IMR-90 (cell line): ENCODE measurements around the gene SWI5.

Experiments
- CEBPB ChIP-seq: IDR thresholded peaks from 2 replicates; pipeline ENCODE4 v1.6.1; 2012; ENCODE audit warnings: low read depth, low read length, improper control_type of control experiment
- FOS ChIP-seq: fragments of 150-350 bp; IDR thresholded peaks from 2 replicates; pipeline ENCODE4 v1.6.1; 2016; ENCODE audit warnings: low read depth, low read length
- MAFK ChIP-seq: IDR thresholded peaks from 2 replicates; pipeline ENCODE4 v1.6.1; 2012; ENCODE audit warnings: low read depth, low read length, improper control_type of control experiment
- MAZ ChIP-seq: IDR thresholded peaks from 2 replicates; pipeline ENCODE4 v1.6.1; 2012; ENCODE audit warnings: low read depth, mild to moderate bottlenecking, low read length, improper control_type of control experiment, moderate library complexity, borderline replicate concordance
- MXI1 ChIP-seq: IDR thresholded peaks from 2 replicates; pipeline ENCODE4 v1.6.1; 2012; ENCODE audit warnings: low read depth, mild to moderate bottlenecking, low read length, moderate library complexity, borderline replicate concordance
- NFE2L2 ChIP-seq: fragments of 150-350 bp; IDR thresholded peaks from 2 replicates; pipeline ENCODE4 v1.6.1; 2016; ENCODE audit warnings: low read depth, mild to moderate bottlenecking, low read length
- POLR2A ChIP-seq: IDR thresholded peaks from 2 replicates; pipeline ENCODE4 v1.6.1; 2012; ENCODE audit warnings: mild to moderate bottlenecking, low read depth, low read length
- RAD21 ChIP-seq: IDR thresholded peaks from 2 replicates; pipeline ENCODE4 v1.6.1; 2012; ENCODE audit warnings: low read length, improper control_type of control experiment
- RCOR1 ChIP-seq: IDR thresholded peaks from 2 replicates; pipeline ENCODE4 v1.6.1; 2012; ENCODE audit warnings: mild to moderate bottlenecking, low read length, improper control_type of control experiment; ENCODE audit not compliant: insufficient replicate concordance
- RFX5 ChIP-seq: IDR thresholded peaks from 2 replicates; pipeline ENCODE4 v1.8.0; 2012; ENCODE audit warnings: low read depth, mild to moderate bottlenecking, low read length, moderate library complexity
- TF ChIP-seq, protein P1 (sequence below): conservative IDR thresholded peaks from 2 replicates; pipeline ENCODE4 v1.5.1; 2012; ENCODE audit warnings: mild to moderate bottlenecking, low read depth, low read length, improper control_type of control experiment
- TF ChIP-seq, protein P2 (sequence below): fragments of 150-350 bp; IDR thresholded peaks from 2 replicates; pipeline ENCODE4 v1.6.1; 2016; ENCODE audit warnings: low read depth, mild to moderate bottlenecking, low read length, moderate library complexity, borderline replicate concordance
- TF ChIP-seq, protein P3 (sequence below): fragments of 150-350 bp; IDR thresholded peaks from 2 replicates; pipeline ENCODE4 v1.6.1; 2017; ENCODE audit warnings: mild to moderate bottlenecking, antibody characterized with exemption, low read length, low read depth

DNA sequence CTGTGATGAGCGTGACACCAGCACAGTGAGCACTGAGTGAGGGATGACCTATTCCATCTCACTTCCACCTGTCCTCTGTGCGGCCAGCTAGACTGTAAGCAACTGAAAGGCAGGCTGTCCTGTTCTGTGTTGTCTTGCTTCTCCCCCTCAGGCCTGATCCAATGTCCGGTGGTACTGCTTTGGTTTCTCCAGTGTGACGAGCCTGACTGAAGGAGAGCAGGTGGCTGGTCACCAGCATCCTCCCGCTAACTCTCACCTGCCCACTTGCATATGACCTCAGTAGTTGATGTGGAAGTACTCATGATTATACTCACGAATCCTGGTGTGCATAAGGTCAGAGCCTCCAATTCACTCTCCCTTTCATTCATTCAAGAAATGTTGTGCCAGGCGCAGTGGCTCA, 61.9 kb downstream of the SWI5 start:
- TF ChIP-seq, protein P1, sequence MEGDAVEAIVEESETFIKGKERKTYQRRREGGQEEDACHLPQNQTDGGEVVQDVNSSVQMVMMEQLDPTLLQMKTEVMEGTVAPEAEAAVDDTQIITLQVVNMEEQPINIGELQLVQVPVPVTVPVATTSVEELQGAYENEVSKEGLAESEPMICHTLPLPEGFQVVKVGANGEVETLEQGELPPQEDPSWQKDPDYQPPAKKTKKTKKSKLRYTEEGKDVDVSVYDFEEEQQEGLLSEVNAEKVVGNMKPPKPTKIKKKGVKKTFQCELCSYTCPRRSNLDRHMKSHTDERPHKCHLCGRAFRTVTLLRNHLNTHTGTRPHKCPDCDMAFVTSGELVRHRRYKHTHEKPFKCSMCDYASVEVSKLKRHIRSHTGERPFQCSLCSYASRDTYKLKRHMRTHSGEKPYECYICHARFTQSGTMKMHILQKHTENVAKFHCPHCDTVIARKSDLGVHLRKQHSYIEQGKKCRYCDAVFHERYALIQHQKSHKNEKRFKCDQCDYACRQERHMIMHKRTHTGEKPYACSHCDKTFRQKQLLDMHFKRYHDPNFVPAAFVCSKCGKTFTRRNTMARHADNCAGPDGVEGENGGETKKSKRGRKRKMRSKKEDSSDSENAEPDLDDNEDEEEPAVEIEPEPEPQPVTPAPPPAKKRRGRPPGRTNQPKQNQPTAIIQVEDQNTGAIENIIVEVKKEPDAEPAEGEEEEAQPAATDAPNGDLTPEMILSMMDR = no peak
- TF ChIP-seq NFE2L2 = no peak
- no peak for TF ChIP-seq POLR2A
- TF ChIP-seq MXI1 = no peak
- TF ChIP-seq, protein P2, sequence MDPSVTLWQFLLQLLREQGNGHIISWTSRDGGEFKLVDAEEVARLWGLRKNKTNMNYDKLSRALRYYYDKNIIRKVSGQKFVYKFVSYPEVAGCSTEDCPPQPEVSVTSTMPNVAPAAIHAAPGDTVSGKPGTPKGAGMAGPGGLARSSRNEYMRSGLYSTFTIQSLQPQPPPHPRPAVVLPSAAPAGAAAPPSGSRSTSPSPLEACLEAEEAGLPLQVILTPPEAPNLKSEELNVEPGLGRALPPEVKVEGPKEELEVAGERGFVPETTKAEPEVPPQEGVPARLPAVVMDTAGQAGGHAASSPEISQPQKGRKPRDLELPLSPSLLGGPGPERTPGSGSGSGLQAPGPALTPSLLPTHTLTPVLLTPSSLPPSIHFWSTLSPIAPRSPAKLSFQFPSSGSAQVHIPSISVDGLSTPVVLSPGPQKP = no peak
- TF ChIP-seq RCOR1 = no peak
- no peak for TF ChIP-seq RAD21
- TF ChIP-seq FOS = no peak
- TF ChIP-seq CEBPB = no peak
- TF ChIP-seq, protein P3, sequence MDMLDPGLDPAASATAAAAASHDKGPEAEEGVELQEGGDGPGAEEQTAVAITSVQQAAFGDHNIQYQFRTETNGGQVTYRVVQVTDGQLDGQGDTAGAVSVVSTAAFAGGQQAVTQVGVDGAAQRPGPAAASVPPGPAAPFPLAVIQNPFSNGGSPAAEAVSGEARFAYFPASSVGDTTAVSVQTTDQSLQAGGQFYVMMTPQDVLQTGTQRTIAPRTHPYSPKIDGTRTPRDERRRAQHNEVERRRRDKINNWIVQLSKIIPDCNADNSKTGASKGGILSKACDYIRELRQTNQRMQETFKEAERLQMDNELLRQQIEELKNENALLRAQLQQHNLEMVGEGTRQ = no peak
- TF ChIP-seq MAZ = no peak
- TF ChIP-seq MAFK = no peak
- no peak for TF ChIP-seq RFX5
